Measurements from ENCODE around the gene SZT2. TPM values are rescaled to one million over a fixed set of nuclear protein-coding genes. Genes with fewer than 3 reads are reported as not detected.

SZT2 gene
- total and polyA plus RNA-seq, 2 of the 13 experiments (the other 11 are each of a cell fraction or from before 2014, with no cell fraction given): 8.0 to 8.8 TPM

DNA sequence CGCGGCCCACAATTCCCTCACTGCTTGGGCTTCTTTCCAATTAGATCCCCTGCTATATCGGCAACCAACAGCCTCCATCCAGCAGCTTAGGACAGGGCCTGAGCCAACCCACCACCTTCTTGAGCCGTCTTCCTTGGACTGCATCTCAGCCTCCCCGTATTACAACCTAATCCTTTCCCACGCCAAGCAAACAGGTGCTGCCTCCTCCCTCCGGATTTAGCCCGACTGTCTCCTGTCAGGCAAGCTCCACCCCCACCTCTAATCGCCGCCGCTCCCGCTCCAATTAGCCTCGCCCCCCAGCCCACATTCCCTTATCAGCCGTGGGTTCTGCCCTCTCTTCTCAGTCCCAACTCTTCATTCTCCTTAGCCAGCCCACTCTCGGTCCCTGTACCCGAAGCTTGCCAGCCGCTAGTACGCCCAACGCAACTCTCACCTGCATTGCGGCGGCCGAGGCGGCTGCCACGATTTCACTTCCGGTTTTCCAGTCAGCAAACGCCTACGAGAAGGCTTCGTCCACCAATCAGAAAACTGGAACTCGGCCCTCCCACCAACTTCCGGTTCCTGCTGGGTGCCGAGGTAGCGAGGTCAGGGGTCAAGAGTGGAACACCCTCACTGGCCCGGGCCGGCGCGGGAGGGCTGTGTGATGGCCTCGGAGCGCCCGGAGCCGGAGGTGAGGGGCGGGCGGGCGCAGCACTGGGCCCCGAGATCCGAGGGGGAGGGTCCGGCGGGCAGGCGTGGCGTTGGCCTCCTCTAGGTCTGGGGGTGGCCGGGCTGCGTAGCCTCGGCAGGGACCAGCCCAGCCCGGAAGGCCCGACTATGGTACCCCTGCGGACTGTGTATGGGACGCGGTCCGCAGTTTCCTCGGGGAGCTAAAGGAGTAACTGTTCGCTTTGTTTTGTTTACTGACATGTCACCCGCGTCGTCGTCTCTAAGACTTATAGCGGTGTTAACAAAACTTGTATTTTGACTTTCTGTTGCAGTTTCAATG is at the start of gene SZT2, which contains the start of gene MED8 (continued):
- TF ChIP-seq, protein P1, sequence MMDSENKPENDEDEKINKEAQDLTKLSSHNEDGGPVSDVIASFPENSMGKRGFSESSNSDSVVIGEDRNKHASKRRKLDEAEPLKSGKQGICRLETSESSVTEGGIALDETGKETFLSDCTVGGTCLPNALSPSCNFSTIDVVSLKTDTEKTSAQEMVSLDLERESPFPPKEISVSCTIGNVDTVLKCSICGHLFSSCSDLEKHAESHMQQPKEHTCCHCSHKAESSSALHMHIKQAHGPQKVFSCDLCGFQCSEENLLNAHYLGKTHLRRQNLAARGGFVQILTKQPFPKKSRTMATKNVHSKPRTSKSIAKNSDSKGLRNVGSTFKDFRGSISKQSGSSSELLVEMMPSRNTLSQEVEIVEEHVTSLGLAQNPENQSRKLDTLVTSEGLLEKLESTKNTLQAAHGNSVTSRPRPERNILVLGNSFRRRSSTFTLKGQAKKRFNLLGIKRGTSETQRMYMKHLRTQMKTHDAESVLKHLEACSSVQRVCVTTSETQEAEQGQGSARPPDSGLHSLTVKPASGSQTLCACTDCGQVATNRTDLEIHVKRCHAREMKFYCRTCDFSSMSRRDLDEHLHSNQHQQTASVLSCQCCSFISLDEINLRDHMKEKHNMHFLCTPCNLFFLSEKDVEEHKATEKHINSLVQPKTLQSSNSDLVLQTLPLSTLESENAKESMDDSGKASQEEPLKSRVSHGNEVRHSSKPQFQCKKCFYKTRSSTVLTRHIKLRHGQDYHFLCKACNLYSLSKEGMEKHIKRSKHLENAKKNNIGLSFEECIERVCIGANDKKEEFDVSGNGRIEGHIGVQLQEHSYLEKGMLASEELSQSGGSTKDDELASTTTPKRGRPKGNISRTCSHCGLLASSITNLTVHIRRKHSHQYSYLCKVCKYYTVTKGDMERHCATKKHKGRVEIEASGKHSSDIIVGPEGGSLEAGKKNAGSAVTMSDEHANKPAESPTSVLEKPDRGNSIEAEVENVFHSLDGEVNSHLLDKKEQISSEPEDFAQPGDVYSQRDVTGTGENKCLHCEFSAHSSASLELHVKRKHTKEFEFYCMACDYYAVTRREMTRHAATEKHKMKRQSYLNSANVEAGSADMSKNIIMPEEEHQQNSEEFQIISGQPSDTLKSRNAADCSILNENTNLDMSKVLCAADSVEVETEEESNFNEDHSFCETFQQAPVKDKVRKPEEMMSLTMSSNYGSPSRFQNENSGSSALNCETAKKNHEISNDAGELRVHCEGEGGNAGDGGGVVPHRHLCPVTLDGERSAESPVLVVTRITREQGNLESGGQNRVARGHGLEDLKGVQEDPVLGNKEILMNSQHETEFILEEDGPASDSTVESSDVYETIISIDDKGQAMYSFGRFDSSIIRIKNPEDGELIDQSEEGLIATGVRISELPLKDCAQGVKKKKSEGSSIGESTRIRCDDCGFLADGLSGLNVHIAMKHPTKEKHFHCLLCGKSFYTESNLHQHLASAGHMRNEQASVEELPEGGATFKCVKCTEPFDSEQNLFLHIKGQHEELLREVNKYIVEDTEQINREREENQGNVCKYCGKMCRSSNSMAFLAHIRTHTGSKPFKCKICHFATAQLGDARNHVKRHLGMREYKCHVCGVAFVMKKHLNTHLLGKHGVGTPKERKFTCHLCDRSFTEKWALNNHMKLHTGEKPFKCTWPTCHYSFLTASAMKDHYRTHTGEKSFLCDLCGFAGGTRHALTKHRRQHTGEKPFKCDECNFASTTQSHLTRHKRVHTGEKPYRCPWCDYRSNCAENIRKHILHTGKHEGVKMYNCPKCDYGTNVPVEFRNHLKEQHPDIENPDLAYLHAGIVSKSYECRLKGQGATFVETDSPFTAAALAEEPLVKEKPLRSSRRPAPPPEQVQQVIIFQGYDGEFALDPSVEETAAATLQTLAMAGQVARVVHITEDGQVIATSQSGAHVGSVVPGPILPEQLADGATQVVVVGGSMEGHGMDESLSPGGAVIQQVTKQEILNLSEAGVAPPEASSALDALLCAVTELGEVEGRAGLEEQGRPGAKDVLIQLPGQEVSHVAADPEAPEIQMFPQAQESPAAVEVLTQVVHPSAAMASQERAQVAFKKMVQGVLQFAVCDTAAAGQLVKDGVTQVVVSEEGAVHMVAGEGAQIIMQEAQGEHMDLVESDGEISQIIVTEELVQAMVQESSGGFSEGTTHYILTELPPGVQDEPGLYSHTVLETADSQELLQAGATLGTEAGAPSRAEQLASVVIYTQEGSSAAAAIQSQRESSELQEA (CRISPR knock-in tag; IDR thresholded peaks at IDR 0.05; ENCODE audit: not compliant biosample characterization): peak; percentile 58
- TF ChIP-seq, protein P2, sequence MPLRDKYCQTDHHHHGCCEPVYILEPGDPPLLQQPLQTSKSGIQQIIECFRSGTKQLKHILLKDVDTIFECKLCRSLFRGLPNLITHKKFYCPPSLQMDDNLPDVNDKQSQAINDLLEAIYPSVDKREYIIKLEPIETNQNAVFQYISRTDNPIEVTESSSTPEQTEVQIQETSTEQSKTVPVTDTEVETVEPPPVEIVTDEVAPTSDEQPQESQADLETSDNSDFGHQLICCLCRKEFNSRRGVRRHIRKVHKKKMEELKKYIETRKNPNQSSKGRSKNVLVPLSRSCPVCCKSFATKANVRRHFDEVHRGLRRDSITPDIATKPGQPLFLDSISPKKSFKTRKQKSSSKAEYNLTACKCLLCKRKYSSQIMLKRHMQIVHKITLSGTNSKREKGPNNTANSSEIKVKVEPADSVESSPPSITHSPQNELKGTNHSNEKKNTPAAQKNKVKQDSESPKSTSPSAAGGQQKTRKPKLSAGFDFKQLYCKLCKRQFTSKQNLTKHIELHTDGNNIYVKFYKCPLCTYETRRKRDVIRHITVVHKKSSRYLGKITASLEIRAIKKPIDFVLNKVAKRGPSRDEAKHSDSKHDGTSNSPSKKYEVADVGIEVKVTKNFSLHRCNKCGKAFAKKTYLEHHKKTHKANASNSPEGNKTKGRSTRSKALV (CRISPR knock-in tag; IDR thresholded peaks at IDR 0.05): 0 out of 2 replicates have a peak, but pooled peaks have one; percentile 11
- no peak for TF ChIP-seq GLI4 (CRISPR knock-in tag; IDR thresholded peaks at IDR 0.05; ENCODE audit: borderline replicate concordance)
- TF ChIP-seq ZNF446 (CRISPR knock-in tag; IDR thresholded peaks at IDR 0.05): no peak
- TF ChIP-seq, protein P3, sequence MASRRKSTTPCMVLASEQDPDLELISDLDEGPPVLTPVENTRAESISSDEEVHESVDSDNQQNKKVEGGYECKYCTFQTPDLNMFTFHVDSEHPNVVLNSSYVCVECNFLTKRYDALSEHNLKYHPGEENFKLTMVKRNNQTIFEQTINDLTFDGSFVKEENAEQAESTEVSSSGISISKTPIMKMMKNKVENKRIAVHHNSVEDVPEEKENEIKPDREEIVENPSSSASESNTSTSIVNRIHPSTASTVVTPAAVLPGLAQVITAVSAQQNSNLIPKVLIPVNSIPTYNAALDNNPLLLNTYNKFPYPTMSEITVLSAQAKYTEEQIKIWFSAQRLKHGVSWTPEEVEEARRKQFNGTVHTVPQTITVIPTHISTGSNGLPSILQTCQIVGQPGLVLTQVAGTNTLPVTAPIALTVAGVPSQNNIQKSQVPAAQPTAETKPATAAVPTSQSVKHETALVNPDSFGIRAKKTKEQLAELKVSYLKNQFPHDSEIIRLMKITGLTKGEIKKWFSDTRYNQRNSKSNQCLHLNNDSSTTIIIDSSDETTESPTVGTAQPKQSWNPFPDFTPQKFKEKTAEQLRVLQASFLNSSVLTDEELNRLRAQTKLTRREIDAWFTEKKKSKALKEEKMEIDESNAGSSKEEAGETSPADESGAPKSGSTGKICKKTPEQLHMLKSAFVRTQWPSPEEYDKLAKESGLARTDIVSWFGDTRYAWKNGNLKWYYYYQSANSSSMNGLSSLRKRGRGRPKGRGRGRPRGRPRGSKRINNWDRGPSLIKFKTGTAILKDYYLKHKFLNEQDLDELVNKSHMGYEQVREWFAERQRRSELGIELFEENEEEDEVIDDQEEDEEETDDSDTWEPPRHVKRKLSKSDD (CRISPR knock-in tag; IDR thresholded peaks at IDR 0.05; ENCODE audit: low read depth): peak; percentile 49; the same call in 1 of the 2 replicates
- TF ChIP-seq, protein P4, sequence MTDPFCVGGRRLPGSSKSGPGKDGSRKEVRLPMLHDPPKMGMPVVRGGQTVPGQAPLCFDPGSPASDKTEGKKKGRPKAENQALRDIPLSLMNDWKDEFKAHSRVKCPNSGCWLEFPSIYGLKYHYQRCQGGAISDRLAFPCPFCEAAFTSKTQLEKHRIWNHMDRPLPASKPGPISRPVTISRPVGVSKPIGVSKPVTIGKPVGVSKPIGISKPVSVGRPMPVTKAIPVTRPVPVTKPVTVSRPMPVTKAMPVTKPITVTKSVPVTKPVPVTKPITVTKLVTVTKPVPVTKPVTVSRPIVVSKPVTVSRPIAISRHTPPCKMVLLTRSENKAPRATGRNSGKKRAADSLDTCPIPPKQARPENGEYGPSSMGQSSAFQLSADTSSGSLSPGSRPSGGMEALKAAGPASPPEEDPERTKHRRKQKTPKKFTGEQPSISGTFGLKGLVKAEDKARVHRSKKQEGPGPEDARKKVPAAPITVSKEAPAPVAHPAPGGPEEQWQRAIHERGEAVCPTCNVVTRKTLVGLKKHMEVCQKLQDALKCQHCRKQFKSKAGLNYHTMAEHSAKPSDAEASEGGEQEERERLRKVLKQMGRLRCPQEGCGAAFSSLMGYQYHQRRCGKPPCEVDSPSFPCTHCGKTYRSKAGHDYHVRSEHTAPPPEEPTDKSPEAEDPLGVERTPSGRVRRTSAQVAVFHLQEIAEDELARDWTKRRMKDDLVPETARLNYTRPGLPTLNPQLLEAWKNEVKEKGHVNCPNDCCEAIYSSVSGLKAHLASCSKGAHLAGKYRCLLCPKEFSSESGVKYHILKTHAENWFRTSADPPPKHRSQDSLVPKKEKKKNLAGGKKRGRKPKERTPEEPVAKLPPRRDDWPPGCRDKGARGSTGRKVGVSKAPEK (CRISPR knock-in tag; IDR thresholded peaks at IDR 0.05; ENCODE audit: borderline replicate concordance): no peak
- TF ChIP-seq, protein P5, sequence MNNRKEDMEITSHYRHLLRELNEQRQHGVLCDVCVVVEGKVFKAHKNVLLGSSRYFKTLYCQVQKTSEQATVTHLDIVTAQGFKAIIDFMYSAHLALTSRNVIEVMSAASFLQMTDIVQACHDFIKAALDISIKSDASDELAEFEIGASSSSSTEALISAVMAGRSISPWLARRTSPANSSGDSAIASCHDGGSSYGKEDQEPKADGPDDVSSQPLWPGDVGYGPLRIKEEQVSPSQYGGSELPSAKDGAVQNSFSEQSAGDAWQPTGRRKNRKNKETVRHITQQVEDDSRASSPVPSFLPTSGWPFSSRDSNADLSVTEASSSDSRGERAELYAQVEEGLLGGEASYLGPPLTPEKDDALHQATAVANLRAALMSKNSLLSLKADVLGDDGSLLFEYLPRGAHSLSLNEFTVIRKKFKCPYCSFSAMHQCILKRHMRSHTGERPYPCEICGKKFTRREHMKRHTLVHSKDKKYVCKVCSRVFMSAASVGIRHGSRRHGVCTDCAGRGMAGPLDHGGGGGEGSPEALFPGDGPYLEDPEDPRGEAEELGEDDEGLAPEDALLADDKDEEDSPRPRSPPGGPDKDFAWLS (CRISPR knock-in tag; IDR thresholded peaks at IDR 0.05; ENCODE audit: borderline replicate concordance): no peak
